Posterior cingulate gyrus (tissue), 11 donors: Measurements from ENCODE around the gene RNLS.

Source experiments
- DNase-seq, 10 donors: peaks; one replicate each; pipeline versions ENCODE4 v3.0.0 to v3.0.0-alpha.2; 2020 to 2021; ENCODE audit warnings: mixed read lengths in 3 of 10
- intact Hi-C: fragments of 100-400 bp; cut with DNase I; formaldehyde crosslinking; loops from one replicate; pipeline ENCODE4 v1.15.1; 2023

RNLS gene

DNA sequence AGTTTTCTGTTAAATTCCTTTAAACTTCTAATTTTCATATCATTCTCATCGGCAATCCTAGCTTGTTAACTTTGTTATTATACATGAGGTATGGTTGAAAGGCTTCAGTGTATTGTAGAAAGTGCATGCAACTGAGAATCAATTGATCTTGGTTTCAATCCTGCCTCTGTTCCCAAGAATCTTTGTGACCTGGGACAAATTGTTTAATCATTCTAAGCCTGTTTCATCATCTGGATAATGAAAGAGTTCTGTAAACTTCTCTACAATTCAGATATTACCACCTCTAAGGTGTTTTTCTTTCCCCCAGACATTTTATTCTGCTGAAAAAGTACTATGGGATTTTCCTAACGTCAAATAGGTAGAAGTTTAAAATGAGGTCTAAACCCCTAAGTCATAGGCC is 179.0 kb downstream of the RNLS start:
- intact Hi-C loops, result loop anchor here (10.0 kb wide), 1 partner anchor 151 kb away; no protein-coding TSS in a partner anchor
- DNase-seq, result no peak

DNA sequence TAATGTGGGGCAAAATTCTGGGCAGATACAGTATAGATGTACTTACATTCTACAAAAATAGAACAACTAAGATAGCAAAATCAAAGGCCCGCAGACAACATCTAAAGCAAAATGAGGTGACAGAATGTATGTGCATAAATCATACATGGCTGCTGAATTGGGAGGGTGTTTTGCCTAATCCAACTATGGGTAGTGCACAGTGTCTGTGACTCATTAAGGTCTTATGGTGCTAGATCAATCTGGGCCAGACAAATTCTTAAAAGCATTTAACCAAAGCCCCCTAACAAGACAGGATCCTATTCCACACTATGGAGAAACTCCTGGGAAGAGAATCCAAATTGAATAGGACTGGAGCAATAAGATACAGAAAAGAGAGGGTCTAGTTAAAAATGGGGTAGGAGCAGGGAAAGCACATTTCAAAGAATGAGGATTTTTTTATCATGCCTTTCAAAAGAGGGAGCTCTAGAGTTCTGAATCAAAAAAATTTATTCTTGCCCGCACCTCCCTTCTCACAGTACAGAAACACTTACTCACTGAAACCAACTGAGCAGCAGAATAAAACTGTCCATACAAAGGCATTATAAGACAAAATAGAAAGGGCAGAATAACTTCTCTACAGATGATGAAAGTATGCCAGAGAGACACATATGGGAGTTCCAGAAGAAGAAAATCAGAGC is 181.3 kb downstream of the RNLS start:
- DNase-seq, result no peak
- intact Hi-C loops, result loop anchor here (10.0 kb wide), 1 partner anchor 153 kb away; no protein-coding TSS in a partner anchor

GRCh38 chr10:88399240-88399639 is 183.9 kb downstream of the RNLS start:
- DNase-seq, result no peak
- intact Hi-C loops, result no loop called here

- DNase-seq, result no peak
- intact Hi-C loops, result no loop called here
Observed at GRCh38 chr10:88395677-88396076, 187.4 kb downstream of the RNLS start.

- intact Hi-C loops, result no loop called here
Observed at GRCh38 chr10:88392222-88392621, 190.9 kb downstream of the RNLS start.

GRCh38 chr10:88390041-88390440 is 193.1 kb downstream of the RNLS start:
- DNase-seq, result no peak
- intact Hi-C loops, result no loop called here

More at GRCh38 chr10:88392222-88392621, 190.9 kb downstream of the RNLS start:
- no peak for DNase-seq

DNA sequence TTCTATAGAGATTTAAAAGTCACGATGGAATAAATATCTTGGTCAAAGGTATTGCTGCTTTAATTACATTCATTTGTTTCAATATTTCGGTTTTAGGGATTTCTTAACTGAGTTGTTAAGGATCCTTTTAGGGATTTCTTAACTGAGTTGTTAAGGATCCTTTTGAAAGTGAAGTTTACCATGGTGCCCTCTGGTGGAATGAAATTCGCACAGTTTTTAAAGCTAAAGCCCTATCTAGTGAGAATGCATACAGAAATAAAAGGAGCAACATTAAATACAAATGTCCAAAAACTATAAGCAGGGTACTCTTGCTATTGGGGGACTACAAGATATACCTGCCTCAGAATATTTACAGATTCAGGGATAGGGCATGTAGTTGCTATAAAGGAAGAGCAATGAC is 193.7 kb downstream of the RNLS start:
- intact Hi-C loops, result loop anchor here (5.0 kb wide), 1 partner anchor 527 kb away; the partner anchor contains the start of genes KLLN and PTEN
- peak in 2 of 10 donors; percentile 9 to 19 for DNase-seq

DNA sequence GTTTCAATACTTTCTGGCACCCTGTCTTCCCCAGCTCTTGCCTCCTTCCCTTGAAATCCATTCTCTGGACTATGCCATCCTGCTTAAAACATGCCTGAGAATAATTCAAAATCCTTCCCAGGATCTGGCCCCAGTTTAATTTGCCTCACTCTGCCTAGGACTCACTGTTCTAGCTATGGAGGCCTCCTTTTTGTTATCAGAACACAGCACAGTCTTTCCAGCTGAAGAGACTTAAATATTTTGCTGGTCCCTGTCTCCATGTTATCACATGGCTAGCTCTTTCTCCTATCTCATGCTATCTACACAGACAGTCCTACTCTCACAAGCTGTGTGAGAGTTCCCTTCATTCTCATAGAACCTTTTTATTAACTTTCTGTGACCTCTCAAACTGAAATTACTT is 194.8 kb downstream of the RNLS start:
- DNase-seq, result no peak
- intact Hi-C loops, result loop anchor here (5.0 kb wide), 1 partner anchor 526 kb away; the partner anchor contains the start of genes KLLN and PTEN

DNA sequence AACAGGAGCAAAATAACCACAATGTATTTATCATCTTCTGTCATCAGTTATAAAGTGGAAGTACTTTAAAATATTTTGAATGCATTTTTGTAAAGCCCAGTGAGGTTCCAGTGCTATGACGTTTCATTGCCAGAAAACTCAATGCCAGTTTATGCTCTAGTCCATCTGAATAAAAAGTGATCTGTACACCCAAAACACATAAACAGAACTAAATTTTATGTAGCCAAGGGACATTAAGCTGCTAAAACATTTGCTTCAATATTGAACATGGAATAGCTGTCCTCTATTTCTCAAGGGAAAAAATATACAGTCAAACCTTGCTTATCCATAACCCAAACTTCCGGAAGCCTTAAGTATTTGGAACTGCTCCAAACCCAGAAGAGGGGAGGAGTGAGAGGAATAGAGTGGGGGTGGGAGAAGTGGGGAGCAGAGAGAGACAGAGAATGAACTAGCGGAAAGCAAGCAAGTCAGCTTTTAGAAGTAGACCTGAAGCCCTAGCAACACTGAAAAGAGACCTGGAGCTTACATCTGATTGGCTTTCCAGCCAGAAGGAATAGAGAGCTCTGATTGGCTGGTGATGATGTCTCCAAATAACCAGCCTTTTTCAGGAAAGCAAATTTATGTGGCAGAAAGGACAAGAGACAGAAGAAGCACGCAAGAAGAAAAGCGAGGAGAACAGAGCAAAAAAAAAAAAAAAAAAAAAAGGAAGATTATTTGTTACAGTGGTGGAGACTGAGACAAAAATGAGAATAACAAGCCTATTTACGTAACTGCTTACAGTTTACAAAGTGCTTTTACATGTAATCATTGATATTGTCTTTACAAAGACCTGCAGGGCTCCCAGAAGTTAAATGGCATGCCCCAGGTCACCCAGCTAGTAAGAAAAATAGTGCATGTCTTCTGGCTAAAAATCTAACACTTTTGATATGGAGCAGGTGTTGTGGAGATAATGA is 196.0 kb downstream of the RNLS start:
- intact Hi-C loops, result loop anchor here (5.0 kb wide), 1 partner anchor 525 kb away; the partner anchor contains the start of genes KLLN and PTEN

GRCh38 chr10:88386204-88386788 is 196.8 kb downstream of the RNLS start:
- no peak for DNase-seq
- intact Hi-C loops, result loop anchor here (5.0 kb wide), 1 partner anchor 524 kb away; the partner anchor contains the start of genes KLLN and PTEN

More for the DNA sequence above, 196.0 kb downstream of the RNLS start:
- DNase-seq, result peak in 4 of 10 donors; percentile 8 to 69 (median 26)

DNA sequence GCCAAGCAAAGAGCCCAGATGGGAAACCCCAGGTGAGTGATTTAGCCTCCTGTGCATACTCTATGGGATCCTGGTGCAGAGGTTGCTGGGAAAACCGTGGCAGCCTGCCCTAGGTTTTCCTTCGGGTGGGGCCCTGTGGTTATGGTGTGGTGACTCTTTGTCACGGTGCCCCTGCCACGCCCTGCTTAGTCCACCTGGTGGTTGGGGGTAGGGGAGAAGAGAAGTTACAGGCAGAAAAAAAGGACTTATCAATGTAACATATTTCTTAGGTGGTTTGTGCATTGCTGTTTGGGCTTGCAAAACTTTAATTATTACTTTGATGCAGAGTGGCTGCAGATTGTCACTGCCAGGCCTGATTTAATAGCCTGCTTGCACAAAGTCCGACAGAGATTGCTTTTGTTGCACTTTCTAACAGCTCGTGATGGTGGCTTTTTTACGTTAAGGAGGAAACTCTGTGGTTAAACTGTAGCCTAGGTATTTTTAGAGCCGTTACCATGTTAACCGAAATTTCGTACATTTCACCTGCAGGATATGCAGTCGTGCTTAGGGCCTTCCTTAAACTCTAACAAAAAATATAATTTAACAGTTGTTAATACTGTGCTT is 197.4 kb downstream of the RNLS start:
- DNase-seq, result peak in 2 of 10 donors; percentile 64 to 74
- intact Hi-C loops, result loop anchor here (5.0 kb wide), 1 partner anchor 523 kb away; the partner anchor contains the start of genes KLLN and PTEN

GRCh38 chr10:88383276-88383675 is 199.8 kb downstream of the RNLS start:
- intact Hi-C loops, result no loop called here
- DNase-seq, result no peak

GRCh38 chr10:88382699-88383098 is 200.4 kb downstream of the RNLS start:
- intact Hi-C loops, result no loop called here
- DNase-seq, result no peak

GRCh38 chr10:88379575-88379974 is 203.5 kb downstream of the RNLS start:
- DNase-seq, result no peak
- intact Hi-C loops, result no loop called here

GRCh38 chr10:88377510-88377909 is 205.6 kb downstream of the RNLS start:
- intact Hi-C loops, result no loop called here
- no peak for DNase-seq

DNA sequence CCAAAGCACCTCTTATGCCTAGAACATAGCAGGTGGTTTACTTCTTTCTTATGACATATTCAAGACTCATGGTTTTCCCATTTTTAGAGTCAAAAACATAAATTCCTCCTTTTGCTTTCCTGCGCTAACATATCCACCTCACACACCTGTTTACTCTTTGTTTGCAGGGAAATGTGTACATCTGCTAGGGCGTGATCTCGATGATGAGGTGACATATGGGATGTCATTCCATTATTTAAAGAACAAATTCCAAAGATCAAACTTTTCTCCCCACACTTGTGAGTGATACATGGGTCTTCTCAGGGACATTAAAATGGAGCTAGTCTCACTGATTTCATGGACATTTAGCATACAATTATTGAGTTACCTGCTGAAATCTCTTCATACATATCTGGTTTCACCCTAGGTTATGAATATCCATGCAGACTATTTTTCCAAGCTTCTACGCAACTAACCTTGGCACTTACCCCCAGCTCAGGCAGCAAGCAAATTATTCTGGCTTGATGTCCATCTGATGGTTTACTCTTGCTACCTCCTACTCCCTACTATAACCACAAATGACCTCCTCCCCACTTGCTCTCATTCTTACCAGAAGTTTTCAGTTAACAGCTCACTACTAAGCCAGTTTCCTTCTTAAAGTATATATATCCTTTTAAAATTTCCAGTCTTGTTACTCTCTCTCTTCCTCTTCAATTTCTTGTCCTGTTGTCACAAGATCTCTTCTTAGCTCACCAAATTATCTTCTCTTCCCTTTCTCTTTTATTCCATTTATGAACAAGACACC is 208.5 kb downstream of the RNLS start:
- no peak for DNase-seq
- intact Hi-C loops, result no loop called here

- no peak for DNase-seq
- intact Hi-C loops, result no loop called here
Observed at GRCh38 chr10:88372881-88373592, 210.1 kb downstream of the RNLS start.

DNA sequence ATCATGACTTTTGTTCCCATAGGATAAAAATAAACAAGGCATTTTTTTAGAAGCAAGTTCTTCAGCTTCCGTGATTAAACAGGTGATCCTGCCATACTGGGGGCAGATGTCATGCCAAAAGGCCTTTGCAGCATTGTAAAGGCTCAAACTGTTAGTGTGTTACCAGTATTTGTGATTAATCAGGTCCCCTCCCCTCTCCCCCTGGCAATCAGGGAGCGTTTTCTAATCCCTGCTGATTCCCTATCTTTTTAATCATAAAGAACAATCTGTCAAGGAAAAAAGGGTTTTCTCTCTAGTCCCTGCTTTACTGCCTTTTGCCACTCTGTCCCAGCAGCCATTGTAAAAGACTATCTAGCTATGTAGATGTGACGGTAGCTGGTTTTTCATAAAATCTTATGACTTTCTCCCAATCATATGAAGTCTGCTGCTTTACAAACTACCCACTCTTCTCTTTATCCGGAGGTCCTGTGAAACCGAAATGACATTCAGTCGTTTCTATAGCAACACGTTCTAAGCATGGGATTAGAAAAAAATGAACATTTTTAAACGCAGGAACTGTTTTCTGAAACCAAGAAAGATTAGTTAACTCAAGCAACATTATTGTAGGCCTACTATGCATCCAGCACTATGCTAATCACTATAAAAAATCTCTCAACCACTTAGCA is 210.9 kb downstream of the RNLS start:
- no peak for DNase-seq
- intact Hi-C loops, result no loop called here
